GM21367 (cell line): ENCODE measurements around the gene DPH3.
A peak's percentile ranks its signal among the peaks of the same experiment; 100 is the strongest.

Experiments used
- ATAC-seq: cut with Tn5 transposase; IDR thresholded peaks from one replicate; pipeline ENCODE4 v1.9.1; 2021; ENCODE audit not compliant: unreplicated experiment

The DPH3 gene

DNA sequence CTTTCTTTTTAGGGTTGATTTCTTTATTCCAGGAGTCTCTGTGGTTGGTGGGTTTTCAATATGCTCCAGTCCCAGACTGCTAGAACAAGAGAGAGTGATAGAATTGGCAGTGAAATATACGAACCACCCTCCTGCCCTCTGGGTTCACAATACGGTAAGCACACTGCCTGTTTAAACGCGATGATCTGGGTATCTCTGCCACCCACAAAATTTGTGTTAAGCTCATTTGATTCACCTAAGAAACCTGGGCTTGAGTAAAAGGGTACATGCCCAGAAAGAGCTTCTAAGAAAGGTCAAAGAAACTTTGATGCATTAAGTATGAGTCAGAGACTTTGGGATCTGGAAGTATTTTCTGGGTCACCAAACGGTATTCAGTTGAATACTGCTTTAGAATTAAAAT lies 30.1 kb upstream of the DPH3 start:
- no peak for ATAC-seq

DNA sequence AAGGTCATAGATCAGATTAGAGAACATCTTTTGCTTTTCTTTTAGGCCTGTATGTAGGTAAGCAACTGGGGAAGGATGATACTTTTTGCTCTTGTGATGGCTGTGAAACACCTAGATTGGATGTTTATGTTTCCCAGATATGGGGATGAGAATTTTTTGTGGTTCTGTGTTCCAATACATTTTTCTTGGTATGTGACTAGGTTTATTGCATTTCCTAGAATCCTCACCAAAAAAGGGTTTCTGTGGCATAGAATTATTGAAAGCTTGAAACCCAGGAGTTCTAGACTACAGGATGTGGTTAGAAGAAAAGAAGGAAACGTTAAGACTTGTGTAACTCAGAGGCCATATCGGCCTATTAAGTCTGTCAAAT lies 26.1 kb upstream of the DPH3 start:
- no peak for ATAC-seq

DNA sequence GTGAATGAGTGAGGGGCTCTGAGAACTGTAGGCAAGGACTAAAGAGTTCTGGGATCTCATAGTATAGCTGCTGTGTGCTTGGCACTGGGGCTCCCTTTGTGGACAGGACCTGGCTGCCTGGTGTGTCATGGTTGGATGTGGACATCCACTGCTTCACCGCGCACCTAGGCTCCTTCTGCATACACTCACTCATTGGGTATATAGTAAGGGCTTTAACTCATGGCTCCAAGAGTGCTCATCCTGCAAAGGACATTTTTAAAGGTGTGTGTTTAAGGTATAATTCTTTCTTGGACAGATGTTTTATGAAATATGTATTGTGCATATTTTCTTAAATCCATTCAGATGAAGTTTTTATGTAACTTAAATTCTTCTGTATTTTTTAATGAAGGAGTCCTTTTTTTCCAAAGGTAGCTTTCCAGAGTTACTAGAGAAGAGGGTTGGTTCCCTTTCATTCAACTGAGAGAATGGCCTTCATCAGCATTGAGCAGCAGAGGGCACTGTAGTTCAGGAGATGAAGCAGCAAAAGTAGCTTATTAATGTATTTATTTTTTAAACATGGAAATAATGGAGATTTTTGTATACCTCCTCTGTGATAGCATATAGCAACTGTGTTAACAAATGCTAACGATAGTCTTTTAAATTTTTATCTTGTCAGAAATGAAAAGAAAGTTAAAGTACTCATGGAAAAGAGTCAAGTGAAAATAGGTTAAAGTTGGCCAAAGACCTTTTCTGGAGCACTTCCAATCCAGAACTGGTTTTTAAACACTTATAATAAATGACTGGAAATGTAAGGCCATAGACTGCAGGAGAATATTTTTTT lies 25.5 kb upstream of the DPH3 start:
- no peak for ATAC-seq

DNA sequence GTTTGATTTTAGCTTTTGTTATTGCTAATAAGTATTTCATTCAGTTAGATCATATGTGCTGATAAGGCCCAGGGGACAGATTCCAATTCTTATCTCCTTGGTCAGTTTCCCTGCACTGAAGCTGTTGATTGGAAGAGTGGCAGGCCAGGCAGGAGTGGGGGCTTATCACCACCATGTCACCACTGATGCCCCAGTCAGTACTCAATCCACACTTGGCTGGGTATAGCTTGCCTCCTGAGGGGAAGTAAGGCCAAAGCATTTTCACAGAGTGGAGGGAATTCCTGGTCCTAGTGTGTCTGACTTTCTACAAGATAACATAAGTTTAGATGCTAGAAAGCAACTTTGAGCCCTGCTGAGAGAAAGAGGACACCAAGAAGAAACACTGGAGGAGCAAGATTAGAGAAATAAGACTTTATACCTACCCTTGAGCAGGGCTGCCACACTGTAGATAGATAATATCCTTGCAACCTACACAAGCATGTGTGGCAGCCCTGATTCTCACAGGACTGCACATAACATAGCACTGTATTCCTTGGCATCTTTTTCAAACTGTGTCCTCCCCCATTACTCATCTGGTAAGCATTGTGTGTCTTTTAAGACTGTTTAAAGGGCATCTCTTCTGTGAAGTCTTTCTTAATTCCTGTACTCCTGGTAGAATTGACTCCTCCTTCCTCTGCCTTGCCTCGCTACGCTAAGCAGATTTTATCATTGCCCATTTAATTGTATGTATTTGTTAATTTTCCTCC lies 24.6 kb upstream of the DPH3 start:
- ATAC-seq, result no peak

DNA sequence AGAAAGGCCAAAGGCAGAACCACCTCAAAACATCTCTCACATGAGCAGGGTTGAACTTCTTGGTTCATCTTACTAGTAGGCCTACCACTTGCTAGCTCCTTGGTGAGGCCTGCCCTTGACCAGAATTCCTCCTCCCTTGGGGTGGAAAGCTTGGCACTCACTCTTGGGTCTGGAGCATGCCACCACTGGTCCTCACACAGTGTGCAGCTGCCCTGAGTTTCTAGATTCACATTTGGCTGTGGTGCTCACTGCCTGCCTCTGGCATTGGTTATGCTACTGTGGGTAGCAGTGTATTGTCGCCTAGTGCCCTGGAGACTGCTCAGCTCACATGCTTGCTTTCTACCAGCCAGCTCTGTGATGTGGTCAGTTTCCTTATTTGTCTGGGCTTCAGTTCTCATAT lies 23.9 kb upstream of the DPH3 start:
- ATAC-seq, result no peak

DNA sequence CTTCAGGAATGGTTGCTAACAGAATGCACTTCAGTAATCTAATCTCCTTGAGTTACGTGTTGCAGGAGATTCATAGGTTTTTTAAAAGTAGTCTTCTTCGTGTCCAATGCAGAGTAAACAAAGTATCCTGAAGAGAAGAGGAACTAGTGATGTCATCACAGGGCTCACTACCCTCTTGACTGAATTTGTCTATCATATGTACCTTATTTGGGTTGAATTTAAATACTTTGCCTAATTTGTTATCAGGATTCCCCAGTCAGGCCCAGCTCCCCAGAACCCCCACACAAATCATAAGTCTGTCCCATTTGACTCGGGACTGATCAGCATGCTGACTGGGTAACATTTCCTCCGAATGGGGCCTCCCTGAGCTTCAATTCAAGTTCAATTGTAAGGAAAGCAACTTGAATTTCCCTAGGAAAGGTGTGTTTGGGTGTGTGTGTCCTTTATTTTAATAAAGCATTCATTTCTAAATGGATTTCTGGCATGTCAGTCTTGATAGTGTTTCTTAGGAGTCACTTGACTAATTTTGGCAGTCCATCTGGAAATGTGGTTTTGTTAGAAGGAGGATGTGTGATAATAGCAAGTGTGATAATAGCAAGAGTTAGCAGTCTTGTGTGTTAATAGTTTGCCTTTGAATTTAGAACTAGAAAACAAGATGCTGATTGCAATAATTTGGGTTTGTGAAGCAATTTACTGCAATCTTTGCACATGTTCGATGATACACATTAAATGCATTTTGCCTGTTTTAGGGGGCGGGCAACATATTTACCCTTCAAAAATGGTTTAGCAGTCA lies 22.2 kb upstream of the DPH3 start:
- ATAC-seq, result no peak

DNA sequence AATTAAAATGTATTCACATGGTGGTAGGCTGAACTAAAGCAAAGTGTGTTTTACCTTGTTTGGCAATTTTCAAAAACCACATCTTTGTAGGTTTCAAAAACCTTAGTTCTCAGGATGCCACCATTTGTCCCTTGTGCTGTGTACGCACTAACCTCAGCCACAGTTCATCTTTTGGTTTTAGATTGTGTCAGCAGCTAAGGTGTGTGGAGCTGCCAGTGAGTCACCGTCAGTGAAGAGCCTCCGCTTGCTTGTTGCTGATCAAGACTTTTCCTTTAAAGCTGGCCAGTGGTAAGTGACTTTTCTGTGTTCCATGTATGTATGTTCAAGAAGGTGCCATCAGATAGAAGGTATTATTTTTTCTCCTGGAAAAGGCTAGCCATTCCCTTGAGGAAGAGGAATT lies 21.4 kb upstream of the DPH3 start:
- ATAC-seq, result peak; percentile 71

DNA sequence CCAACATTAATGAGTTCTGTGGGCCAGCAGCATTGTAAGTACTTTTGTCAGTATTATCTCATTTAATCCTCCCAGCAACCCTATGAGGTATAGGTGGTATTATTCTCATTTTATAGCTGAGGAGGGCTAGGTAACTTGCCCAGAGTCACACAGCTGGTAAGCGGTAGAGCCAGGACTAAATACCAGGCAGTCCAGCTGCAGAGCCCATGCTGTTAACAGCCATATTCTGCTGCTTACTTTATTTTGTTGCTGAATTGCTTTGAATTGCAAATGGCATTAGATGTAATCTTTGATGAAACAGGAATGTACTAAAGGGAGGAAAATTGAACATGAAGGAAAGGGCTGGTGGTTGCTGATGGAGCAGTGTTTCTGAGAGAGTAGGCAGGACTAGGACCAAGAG lies 19.9 kb upstream of the DPH3 start:
- ATAC-seq, result no peak

DNA sequence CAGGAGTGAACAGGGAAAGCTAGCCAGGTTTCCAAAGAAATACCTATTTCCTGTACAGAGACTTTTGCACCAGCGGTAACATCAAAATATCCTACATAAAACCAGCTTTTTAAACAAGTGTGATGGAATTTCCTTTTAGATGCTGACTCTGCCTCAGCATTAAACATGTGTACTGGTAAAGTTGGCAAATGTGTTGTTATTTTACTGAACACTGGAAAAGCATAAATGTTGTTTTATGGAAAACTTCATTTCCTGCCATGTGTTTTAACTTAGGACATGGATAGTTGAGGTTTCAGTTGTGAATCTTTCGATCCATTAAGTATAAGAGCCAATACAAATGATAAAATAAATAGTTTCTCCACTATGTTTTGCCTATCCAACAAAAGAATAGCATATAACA lies 15.9 kb upstream of the DPH3 start:
- ATAC-seq, result no peak

DNA sequence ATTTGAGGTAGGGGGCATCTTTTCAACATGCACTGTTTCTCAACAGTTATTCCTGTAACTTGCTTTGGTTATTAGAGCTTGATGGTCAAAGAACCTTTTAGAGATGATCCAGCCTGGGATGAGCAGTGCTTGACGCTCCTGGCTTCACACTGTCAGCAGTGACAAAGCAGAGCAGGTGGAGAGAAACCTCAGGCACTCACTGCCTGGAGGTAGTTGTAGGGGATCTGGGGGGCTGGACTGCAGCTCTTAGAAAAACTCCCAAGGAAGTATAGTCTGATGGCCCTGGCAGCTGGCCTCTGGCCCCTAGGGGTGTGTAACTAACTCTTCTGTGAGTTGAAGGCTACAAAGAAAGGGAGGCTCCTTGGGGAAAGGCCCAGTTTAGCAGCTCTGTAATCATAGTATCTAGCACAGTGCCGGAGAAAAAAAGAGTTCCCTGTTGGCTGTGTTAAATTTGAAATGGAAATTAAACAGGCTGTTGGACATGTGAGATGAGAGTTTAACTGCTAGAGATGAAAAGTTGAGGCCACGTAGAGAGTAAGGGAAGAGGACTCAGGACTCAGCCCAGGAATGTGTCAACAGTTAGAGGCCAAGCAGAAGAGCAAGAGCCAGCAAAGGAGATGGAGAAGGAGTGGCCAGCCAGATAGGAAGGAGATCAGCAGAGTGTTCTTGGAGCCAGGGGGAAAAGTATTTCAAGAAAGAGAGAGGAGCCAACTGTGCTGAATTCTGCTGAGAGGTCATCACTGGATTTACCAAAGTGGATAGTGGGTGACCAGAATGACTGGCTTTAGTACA lies 14.5 kb upstream of the DPH3 start:
- no peak for ATAC-seq

DNA sequence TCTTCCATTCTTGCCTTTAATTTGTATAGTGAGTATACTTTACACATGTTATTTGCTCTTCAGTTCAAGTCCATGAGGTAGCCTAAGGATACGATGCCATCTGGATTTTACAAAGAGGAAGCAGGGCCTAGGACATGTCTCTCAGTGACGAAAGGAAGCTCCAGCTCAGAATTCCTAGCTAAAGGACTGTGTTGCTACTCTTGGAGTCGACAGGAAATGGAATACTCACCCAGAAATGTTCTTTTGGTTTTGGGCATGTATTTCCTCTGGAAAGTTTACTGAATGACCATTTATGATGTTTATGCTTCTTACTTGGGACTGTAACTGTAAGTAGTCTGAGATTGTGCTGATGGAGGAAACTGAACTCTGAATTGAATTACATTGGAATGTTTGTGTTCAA lies 12.7 kb upstream of the DPH3 start:
- no peak for ATAC-seq

DNA sequence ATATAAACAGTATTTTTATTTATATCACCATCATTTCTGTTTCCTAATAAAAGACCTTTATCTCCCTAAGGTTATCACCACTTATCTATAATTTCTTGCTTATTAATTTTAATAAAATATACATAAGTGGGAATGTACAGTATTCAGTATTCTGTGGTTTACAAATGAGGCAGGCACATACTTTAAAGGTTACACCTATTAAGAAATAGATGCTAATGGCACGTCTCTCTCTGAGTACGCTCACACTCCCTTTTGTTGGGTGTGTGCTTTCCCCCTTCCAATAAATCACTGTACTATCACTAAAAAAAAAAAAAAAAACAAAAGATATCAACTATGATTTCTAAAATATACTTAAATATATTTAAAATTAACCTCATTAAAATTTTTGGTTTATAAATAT lies 9.1 kb upstream of the DPH3 start:
- no peak for ATAC-seq

DNA sequence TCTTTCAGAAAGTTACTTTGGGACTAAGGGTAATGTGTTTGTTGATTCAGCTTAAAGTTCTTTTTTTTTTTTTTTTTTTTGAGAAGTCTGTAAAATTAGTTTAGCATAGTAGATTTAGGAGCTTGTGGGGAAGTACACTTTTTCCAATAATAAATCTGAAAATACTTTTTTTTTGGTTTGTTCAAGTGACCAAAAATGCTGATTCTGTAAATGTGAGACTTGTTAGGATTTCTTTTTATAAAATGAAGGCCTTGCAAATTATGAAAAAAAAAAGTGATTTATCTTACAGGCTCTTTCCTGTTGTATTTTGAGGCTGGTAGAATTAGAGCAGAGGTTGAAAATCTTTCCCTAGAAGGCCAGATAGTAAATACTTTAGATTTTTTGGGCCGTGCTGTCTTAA lies 7.8 kb upstream of the DPH3 start:
- no peak for ATAC-seq

DNA sequence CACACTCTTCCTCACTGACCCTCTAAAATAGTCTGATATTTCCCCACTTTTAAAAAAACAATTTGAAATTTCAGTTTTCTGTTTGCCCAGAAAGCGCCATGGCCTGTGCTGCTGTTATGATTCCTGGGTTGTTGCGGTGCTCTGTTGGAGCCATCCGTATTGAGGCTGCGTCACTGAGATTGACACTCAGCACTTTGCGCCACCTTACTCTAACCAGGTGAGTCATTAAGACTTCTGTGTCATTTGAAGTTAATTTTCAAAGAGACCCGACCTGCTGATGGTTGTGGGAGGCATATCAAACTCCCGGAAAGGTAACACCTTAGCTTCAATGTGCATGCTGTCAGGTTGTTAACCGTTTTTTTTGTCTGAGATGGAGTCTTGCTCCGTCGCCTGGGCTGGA lies 6.1 kb upstream of the DPH3 start:
- ATAC-seq, result no peak

DNA sequence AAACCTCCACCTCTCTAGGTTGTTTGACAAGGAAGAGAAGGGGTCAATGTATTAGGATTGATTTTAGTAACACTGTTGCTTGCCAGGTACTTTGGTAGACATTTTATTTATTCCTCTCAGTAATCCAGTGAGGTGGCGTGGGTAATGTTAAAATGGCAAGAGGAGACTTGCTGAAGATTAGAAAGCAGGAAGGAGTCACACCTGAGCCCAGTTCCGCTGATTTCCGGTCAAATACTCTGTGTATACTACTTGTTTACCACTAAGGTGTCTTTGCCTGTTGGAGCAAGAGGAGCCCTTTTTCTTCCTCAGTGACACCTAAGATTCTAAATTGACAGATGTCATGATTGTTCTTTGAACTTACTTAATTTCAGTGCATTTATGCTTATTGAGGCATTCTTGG lies 2.0 kb upstream of the DPH3 start:
- ATAC-seq, result no peak

DNA sequence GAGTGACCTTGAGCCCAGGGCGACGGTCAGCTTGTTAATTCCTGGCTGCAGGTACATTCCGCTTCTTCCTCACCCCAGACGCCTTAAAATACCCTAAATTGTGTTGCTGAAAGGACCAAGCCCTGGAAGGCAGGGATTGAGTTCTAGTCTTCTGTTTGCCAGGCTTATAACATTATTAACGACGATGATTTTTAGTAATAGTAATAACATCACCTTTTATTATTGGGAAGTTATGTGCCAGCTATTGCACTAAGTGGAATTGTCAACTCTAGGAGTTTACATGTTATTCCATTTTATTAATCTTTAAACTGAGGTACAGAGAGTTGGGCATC lies 678 bp upstream of the DPH3 start:
- no peak for ATAC-seq

DNA sequence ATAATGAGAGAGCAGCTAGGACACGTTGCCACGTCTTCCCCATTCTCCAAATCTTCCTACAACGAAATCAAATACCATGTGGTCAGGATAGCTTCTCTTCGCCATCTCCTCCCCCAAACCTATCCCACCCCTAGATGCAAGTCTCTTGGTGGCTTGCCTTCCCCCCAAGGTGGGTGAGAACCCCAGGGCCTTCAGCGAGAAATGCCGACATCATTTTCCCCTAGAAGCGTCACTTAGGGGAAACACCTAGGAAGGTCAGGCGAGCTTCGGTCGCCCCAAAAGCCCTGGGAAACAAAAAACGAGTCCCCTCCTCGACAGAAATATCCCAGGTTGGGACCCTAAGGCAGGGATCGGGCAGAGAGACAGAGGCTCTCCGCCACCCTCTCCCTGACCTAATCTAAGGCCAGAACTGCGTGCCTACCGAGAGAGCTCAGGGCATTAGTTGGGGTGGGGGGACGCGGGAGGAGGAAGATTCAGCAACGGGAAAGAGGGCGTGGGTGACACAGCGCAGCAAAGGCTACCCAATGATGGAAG lies 502 bp downstream of the DPH3 start:
- peak; percentile 2 for ATAC-seq

DNA sequence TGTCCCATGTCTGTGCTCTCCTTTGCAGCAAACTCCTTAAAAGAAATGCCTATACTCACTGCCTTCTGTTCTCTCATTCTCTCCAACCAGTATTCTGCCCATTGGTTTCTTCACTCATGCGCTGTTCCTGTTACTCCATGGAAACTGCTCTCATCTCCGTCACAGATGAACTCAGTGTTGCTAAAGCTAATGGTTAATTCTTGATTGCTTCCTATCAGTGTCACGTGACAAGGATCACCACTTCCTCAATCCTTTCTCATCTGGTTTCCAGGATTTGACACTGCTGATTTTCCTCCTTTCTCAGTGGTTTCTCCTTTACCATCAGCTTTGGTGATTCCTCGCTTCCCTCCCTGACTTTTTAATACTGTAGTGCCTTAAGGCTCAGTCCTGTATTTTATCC lies 2.6 kb downstream of the DPH3 start:
- ATAC-seq, result no peak

DNA sequence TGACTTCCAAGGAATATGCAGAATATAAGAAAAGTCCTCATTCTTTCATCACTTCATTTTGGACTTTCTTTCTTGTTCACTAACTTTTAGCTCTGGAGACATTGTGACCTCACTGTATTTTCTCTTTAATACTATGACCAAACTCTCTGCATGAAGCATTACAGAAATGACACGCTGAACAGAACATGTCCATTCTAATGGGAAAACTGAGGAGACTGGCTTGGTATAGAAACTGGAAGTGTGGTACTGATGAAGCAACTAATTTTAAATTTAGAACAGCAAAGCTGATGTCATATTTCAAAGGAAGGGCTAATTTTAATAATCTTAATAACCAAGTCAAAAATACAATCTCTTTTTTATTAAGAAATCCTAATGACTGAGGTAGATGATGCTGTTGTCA lies 4.7 kb downstream of the DPH3 start:
- no peak for ATAC-seq

DNA sequence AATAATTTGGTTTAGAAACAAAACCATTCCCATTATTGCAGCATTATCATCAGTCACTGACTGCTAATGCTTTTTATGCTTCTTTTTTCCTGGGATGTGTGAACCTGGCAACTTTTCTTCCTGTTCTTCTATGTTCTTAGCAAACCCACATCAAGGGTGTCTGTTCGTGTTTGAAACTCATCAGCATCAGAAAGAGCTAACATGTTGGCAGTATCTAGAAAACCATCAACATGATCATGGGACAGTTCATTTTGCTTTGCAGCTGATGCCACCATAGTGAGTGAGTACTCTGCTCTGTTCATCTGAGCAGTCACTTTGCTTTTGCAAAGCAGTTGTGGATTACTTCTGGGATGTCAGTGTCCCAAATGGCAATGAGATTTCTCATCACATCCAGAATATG lies 5.9 kb downstream of the DPH3 start:
- ATAC-seq, result no peak

DNA sequence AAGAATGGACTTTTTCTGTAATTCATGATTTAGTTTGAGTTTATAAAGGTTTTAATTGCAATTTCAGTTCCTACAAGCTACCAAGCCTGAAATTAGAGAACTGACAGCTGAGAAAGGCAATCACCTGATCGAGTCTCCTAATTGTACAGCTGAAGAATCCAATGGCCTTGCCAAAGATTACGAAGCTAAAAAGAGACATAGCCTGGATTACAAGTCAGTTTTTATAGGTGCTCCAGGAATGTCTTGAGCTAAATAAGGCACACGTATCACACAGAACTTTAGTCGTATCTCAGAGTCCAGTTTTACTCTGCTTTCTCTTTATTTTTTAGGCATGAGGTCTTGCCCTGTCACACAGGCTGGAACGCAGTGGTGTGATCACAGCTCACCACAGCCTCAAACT lies 6.6 kb downstream of the DPH3 start:
- ATAC-seq, result no peak
